SU-DHL-6 (cell line): Measurements from ENCODE around the gene NALF2.

Experiments used
- CTCF ChIP-seq: fragments of 200-600 bp; sonication (generic); IDR thresholded peaks from one replicate; pipeline ENCODE4 v1.5.1; 2017; ENCODE audit warnings: antibody characterized with exemption, mild to moderate bottlenecking, low read length, moderate library complexity; ENCODE audit not compliant: insufficient read depth, poor library complexity, severe bottlenecking
- EZH2phosphoT487 ChIP-seq: fragments of 200-600 bp; sonication (generic), shearing (Covaris generic); conservative IDR thresholded peaks from 2 replicates; pipeline ENCODE4 v1.6.1; 2018; ENCODE audit warnings: mild to moderate bottlenecking, antibody characterized with exemption, low read length, moderate library complexity, mixed read lengths

- TF ChIP-seq CTCF (no peak), EZH2phosphoT487 (no peak)
These were observed 2.7 kb upstream of the NALF2 start for GRCh38 chrX:69501429-69501828.
